ENCODE measurements around the gene NATD1. TPM values are rescaled to one million over a fixed set of nuclear protein-coding genes. Genes with fewer than 3 reads are reported as not detected.

Gene NATD1
- total and polyA plus RNA-seq, 10 of the 15 experiments (the other 5 are each of a cell fraction or from before 2014, with no cell fraction given), result 0.02 to 0.33 (median 0.15) TPM

- TF ChIP-seq E2F8 (IDR thresholded peaks at IDR 0.05; ENCODE audit: low read depth, partially characterized antibody), result no peak
Measured at GRCh38 chr17:21268596-21269188, 15.5 kb upstream of the NATD1 start (continued).

GRCh38 chr17:21263376-21263775 lies 10.2 kb upstream of the NATD1 start:
- intact Hi-C loops (cut with micrococcal nuclease; ENCODE audit: unreplicated experiment), result no loop called here
- no peak for ATAC-seq
- ChIA-PET RAD21 (ENCODE audit: unreplicated experiment) (no interaction called here), SMC1A (ENCODE audit: uncharacterized antibody, unreplicated experiment) (no interaction called here), POLR2A (no interaction called here), CTCF (no interaction called here)
- Histone ChIP-seq H3K36me3 (ENCODE audit: control insufficient read depth in 2 of 2, insufficient read depth in 2 of 2, low read length in 1 of 2) (no peaks in the 10 kb centered on the region), H3K27me3 (replicated peaks in 1 of 2; ENCODE audit: control insufficient read depth in 2 of 2, insufficient read depth in 2 of 2, low read length in 1 of 2) (no peaks in the 10 kb centered on the region), H2AFZ (ENCODE audit: control insufficient read depth, low read depth, low read length) (no peak overlapping the region), H3K9me3 (replicated peaks; ENCODE audit: control insufficient read depth, insufficient read depth, low read length) (no peaks in the 10 kb centered on the region), H3K4me2 (ENCODE audit: control insufficient read depth, insufficient read depth) (no peak overlapping the region), H3K79me2 (ENCODE audit: control insufficient read depth, insufficient read depth, low read length) (no peaks in the 10 kb centered on the region), H3K4me1 (ENCODE audit: control insufficient read depth, insufficient read depth, low read length) (peaks cover 6% of the 10 kb centered on the region), H3K9ac (ENCODE audit: control insufficient read depth, insufficient read depth, low read length) (no peak overlapping the region), H3K27ac (ENCODE audit: control insufficient read depth, insufficient read depth) (no peak overlapping the region), H4K20me1 (ENCODE audit: control insufficient read depth, insufficient read depth) (no peaks in the 10 kb centered on the region), H3K4me3 (no peak overlapping the region)
- BruUV-seq (replicated peaks), result no TSS peak
- no peak for FAIRE-seq
- TF ChIP-seq, protein P1, sequence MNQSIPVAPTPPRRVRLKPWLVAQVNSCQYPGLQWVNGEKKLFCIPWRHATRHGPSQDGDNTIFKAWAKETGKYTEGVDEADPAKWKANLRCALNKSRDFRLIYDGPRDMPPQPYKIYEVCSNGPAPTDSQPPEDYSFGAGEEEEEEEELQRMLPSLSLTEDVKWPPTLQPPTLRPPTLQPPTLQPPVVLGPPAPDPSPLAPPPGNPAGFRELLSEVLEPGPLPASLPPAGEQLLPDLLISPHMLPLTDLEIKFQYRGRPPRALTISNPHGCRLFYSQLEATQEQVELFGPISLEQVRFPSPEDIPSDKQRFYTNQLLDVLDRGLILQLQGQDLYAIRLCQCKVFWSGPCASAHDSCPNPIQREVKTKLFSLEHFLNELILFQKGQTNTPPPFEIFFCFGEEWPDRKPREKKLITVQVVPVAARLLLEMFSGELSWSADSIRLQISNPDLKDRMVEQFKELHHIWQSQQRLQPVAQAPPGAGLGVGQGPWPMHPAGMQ (IDR thresholded peaks at IDR 0.05; ENCODE audit: borderline replicate concordance), result no peak
- TF ChIP-seq MEF2A (IDR thresholded peaks at IDR 0.05; ENCODE audit: insufficient read depth, low read depth, low read length) (no peak), SUPT20H (IDR thresholded peaks at IDR 0.05; ENCODE audit: borderline replicate concordance, control insufficient read depth, low read depth, low read length) (no peak), BCL3 (IDR thresholded peaks at IDR 0.05; ENCODE audit: borderline replicate concordance, insufficient read depth, low read depth, low read length, poor library complexity, severe bottlenecking) (peak; percentile 65), CEBPZ (IDR thresholded peaks at IDR 0.05; ENCODE audit: low read depth, low read length) (no peak), EP300 (IDR thresholded peaks at IDR 0.05; ENCODE audit: borderline replicate concordance in 1 of 2, control insufficient read depth in 1 of 2, low read depth in 2 of 2, low read length in 2 of 2) (no peak), PBX3 (IDR thresholded peaks at IDR 0.05; ENCODE audit: insufficient replicate concordance, low read depth, low read length) (no peak), SMARCA5 (IDR thresholded peaks at IDR 0.05) (no peak), POU2F2 (IDR thresholded peaks at IDR 0.05; ENCODE audit: borderline replicate concordance, low read depth, low read length) (no peak)
- WGBS (ENCODE audit: insufficient coverage, insufficient replicate concordance, low lambda C conversion rate, missing lambda C conversion rate), result 17% methylated on average over 6 of the region's 6 CpGs
- in situ Hi-C loops (cut with MboI), result no loop called here
- DNase-seq (ENCODE audit: low read depth, low spot score), result no peak
